CD14-positive monocyte (primary cell): Measurements from ENCODE around the gene CTXN2. TPM values are rescaled to one million over a fixed set of nuclear protein-coding genes. Genes with fewer than 3 reads are reported as not detected.

Experiments
- DNase-seq, 3 donors: peaks; one replicate each; pipeline ENCODE4 v3.0.0-alpha.2; 2011 to 2022
- H2AFZ ChIP-seq: 2 replicates; pipeline ENCODE4 v1.6.0; 2012; ENCODE audit warnings: mild to moderate bottlenecking, low read depth, low read length, inconsistent platforms; ENCODE audit not compliant: insufficient read depth, poor library complexity, severe bottlenecking
- H3K27ac ChIP-seq, 2 donors: 1 replicate in 1 of 2; 2 replicates in 1 of 2; pipeline ENCODE4 v1.5.1; 2012 to 2013; ENCODE audit warnings: low read length in 2 of 2, control low read depth in 1 of 2, inconsistent platforms in 1 of 2, low read depth in 1 of 2, mild to moderate bottlenecking in 1 of 2
- H3K27me3 ChIP-seq, 2 donors: one replicate each; pipeline versions ENCODE4 v1.6.0 to v1.6.1; 2011 to 2013; ENCODE audit warnings: low read length in 2 of 2; ENCODE audit not compliant: control insufficient read depth in 2 of 2, insufficient read depth in 2 of 2
- H3K36me3 ChIP-seq, 2 donors: replicated peaks in 1 of 2; 1 replicate in 1 of 2; 2 replicates in 1 of 2; pipeline versions ENCODE4 v1.5.1 to v1.6.1; 2012 to 2013; ENCODE audit warnings: low read length in 2 of 2, control low read depth in 1 of 2, inconsistent platforms in 1 of 2, mild to moderate bottlenecking in 1 of 2; ENCODE audit not compliant: insufficient read depth in 2 of 2, control insufficient read depth in 1 of 2
- H3K4me1 ChIP-seq, 2 donors: 1 replicate in 1 of 2; 2 replicates in 1 of 2; pipeline versions ENCODE4 v1.5.1 to v1.6.1; 2012 to 2013; ENCODE audit warnings: low read length in 2 of 2, control low read depth in 1 of 2, inconsistent platforms in 1 of 2, mild to moderate bottlenecking in 1 of 2, moderate library complexity in 1 of 2; ENCODE audit not compliant: insufficient read depth in 2 of 2, control insufficient read depth in 1 of 2
- H3K4me2 ChIP-seq: replicated peaks from 2 replicates; pipeline ENCODE3; 2012; ENCODE audit warnings: low read length, moderate library complexity, mild to moderate bottlenecking; ENCODE audit not compliant: poor library complexity, severe bottlenecking; ENCODE audit errors: extremely low read depth
- H3K4me3 ChIP-seq, 3 experiments: fragments of 200-600 bp in 1 of 3; sonication (generic) in 1 of 3; replicated peaks in 1 of 3; 1 replicate in 2 of 3; 2 replicates in 1 of 3; pipeline ENCODE4 v1.5.1; 2011 to 2013; ENCODE audit warnings: low read length in 3 of 3, mild to moderate bottlenecking in 3 of 3, control low read depth in 2 of 3, low read depth in 2 of 3, inconsistent platforms in 1 of 3, moderate library complexity in 1 of 3
- H3K79me2 ChIP-seq: 2 replicates; pipeline ENCODE4 v1.6.0; 2012; ENCODE audit warnings: mild to moderate bottlenecking, control low read depth, inconsistent platforms, low read length, moderate library complexity; ENCODE audit not compliant: insufficient read depth
- H3K9ac ChIP-seq: 2 replicates; pipeline ENCODE4 v1.6.0; 2017; ENCODE audit warnings: low read length, mild to moderate bottlenecking; ENCODE audit not compliant: insufficient read depth, poor library complexity, severe bottlenecking
- H3K9me3 ChIP-seq, 2 donors: replicated peaks in 1 of 2; 1 replicate in 1 of 2; 2 replicates in 1 of 2; pipeline versions ENCODE4 v1.5.1 to v1.6.1; 2012 to 2013; ENCODE audit warnings: low read length in 2 of 2, control low read depth in 1 of 2; ENCODE audit not compliant: control insufficient read depth in 1 of 2, insufficient read depth in 1 of 2
- H4K20me1 ChIP-seq: 2 replicates; pipeline ENCODE4 v1.6.0; 2012; ENCODE audit warnings: mild to moderate bottlenecking, low read length, control low read depth, moderate library complexity; ENCODE audit not compliant: insufficient read depth
- H3K27ac Mint-ChIP-seq, 7 donors: one replicate each; pipeline ENCODE4 v1.8.0; 2020; ENCODE audit warnings: mild to moderate bottlenecking in 7 of 7, mixed read lengths in 7 of 7, moderate library complexity in 6 of 7, inconsistent platforms in 2 of 7
- H3K27me3 Mint-ChIP-seq, 3 donors: one replicate each; pipeline ENCODE4 v1.8.0; 2021 to 2022; ENCODE audit warnings: low read depth in 3 of 3, mild to moderate bottlenecking in 3 of 3, mixed read lengths in 3 of 3, moderate library complexity in 3 of 3, inconsistent platforms in 1 of 3
- H3K36me3 Mint-ChIP-seq, 2 donors: one replicate each; pipeline ENCODE4 v1.8.0; 2020; ENCODE audit warnings: mixed read lengths in 2 of 2, inconsistent platforms in 1 of 2, mild to moderate bottlenecking in 1 of 2
- H3K4me1 Mint-ChIP-seq: one replicate; pipeline ENCODE4 v1.8.0; 2020; ENCODE audit warnings: mild to moderate bottlenecking, mixed read lengths
- H3K4me3 Mint-ChIP-seq, 2 donors: one replicate each; pipeline ENCODE4 v1.8.0; 2020; ENCODE audit warnings: mild to moderate bottlenecking in 2 of 2, mixed read lengths in 2 of 2, moderate library complexity in 1 of 2
- H3K9me3 Mint-ChIP-seq, 7 donors: one replicate each; pipeline ENCODE4 v1.8.0; 2020 to 2022; ENCODE audit warnings: mixed read lengths in 7 of 7, mild to moderate bottlenecking in 6 of 7, moderate library complexity in 6 of 7, inconsistent platforms in 2 of 7
- WGBS: methylation state at CpG from one replicate; pipeline ENCODE4 v1.1.5; 2013; ENCODE audit warnings: missing lambda C conversion rate; ENCODE audit not compliant: insufficient coverage; 5-methylcytosine and 5-hydroxymethylcytosine counted together
- intact Hi-C, 2 donors: fragments of 100-400 bp; cut with micrococcal nuclease; formaldehyde crosslinking; loops; one replicate each; pipeline versions ENCODE4 v1.15.0 to v1.15.1; 2023
- polyA plus RNA-seq, 3 donors: library from polyadenylated mRNA; depleted of rRNA in 1 of 3; unstranded in 2 of 3; stranded (reverse) in 1 of 3; fragments of 300-500 nt in 2 of 3; fragments of >200 nt in 1 of 3; fragmentation: Illumina TruSeq in 2 of 3; gene quantifications; 1 replicate in 2 of 3; 2 replicates in 1 of 3; pipeline ENCODE4 v1.2.3, GENCODE V29; 2012 to 2021
- TF ChIP-seq, protein P1 (sequence below): fragments of 200-600 bp; IDR thresholded peaks from one replicate; pipeline ENCODE4 v1.8.0; 2022; ENCODE audit warnings: antibody characterized with exemption, mild to moderate bottlenecking

The CTXN2 gene
- polyA plus RNA-seq, 3 donors, result not detected

DNA sequence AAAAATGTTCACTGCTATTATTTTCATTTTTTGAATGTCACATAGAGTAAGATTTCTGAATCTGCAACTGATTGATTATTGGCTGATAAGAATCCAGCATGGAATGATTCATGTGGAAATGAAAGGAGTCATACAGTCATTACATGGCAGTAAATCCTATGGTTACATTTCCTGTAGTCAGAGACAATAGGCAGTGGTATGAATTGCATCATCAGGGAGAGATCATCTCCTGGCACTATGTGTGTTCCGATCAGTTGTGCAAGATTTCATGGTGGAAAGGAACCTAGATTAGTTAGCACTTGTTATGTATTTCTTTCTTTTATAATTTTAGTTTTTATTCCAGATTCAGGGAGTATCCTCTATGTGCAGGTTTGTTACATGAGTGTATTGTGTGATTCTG is 53.5 kb downstream of the CTXN2 start:
- Histone ChIP-seq H4K20me1 (no peaks in the 10 kb centered on the region), H3K9me3 (no peaks in the 10 kb centered on the region), H3K9ac (no peak overlapping the region), H3K79me2 (no peaks in the 10 kb centered on the region), H3K4me1 (no peaks in the 10 kb centered on the region), H3K4me3 (no peak overlapping the region), H2AFZ (no peak overlapping the region), H3K27ac (no peak overlapping the region), H3K4me2 (no peak overlapping the region), H3K27me3 (no peaks in the 10 kb centered on the region), H3K36me3 (no peaks in the 10 kb centered on the region)
- Mint-ChIP-seq H3K9me3 (no peaks in the 10 kb centered on the region), H3K36me3 (no peaks in the 10 kb centered on the region), H3K4me3 (no peak overlapping the region), H3K27ac (no peak overlapping the region), H3K27me3 (peaks cover 2 to 4% (median 3%) of the 10 kb centered on the region in 3 donors), H3K4me1 (no peaks in the 10 kb centered on the region)
- TF ChIP-seq, protein P1, sequence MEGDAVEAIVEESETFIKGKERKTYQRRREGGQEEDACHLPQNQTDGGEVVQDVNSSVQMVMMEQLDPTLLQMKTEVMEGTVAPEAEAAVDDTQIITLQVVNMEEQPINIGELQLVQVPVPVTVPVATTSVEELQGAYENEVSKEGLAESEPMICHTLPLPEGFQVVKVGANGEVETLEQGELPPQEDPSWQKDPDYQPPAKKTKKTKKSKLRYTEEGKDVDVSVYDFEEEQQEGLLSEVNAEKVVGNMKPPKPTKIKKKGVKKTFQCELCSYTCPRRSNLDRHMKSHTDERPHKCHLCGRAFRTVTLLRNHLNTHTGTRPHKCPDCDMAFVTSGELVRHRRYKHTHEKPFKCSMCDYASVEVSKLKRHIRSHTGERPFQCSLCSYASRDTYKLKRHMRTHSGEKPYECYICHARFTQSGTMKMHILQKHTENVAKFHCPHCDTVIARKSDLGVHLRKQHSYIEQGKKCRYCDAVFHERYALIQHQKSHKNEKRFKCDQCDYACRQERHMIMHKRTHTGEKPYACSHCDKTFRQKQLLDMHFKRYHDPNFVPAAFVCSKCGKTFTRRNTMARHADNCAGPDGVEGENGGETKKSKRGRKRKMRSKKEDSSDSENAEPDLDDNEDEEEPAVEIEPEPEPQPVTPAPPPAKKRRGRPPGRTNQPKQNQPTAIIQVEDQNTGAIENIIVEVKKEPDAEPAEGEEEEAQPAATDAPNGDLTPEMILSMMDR, result no peak
- DNase-seq, result no peak
- no CpG with 5 or more reads among the region's 1 CpG for WGBS
- intact Hi-C loops, result no loop called here

GRCh38 chr15:48248414-48248813 is 56.9 kb downstream of the CTXN2 start:
- TF ChIP-seq, protein P1, result no peak
- 93% methylated on average over 3 of the region's 5 CpGs for whole genome bisulfite sequencing
- no peak overlapping the region for H3K4me2 ChIP-seq
- no peaks in the 10 kb centered on the region for H3K79me2 ChIP-seq
- H3K27me3 ChIP-seq, result no peaks in the 10 kb centered on the region
- no peaks in the 10 kb centered on the region for H3K4me1 ChIP-seq
- no peak overlapping the region for H3K4me3 ChIP-seq
- H3K9me3 ChIP-seq, result no peaks in the 10 kb centered on the region
- no peak overlapping the region for H3K4me3 Mint-ChIP-seq
- no peak for DNase-seq
- no peaks in the 10 kb centered on the region for H3K9me3 Mint-ChIP-seq
- intact Hi-C loops, result no loop called here
- H3K27me3 Mint-ChIP-seq, result peaks cover 4 to 6% (median 4%) of the 10 kb centered on the region in 3 donors
- no peak overlapping the region for H3K27ac Mint-ChIP-seq
- no peak overlapping the region for H3K9ac ChIP-seq
- no peaks in the 10 kb centered on the region for H3K36me3 ChIP-seq
- H3K4me1 Mint-ChIP-seq, result no peaks in the 10 kb centered on the region
- no peak overlapping the region for H3K27ac ChIP-seq
- no peak overlapping the region for H2AFZ ChIP-seq
- no peaks in the 10 kb centered on the region for H4K20me1 ChIP-seq
- no peaks in the 10 kb centered on the region for H3K36me3 Mint-ChIP-seq
